ENCODE results near the gene AATK. TPM values are rescaled to one million over a fixed set of nuclear protein-coding genes. Genes with fewer than 3 reads are reported as not detected.
A peak's percentile ranks its signal among the peaks of the same experiment; 100 is the strongest.

AATK gene
- total and polyA plus RNA-seq, 10 of the 15 experiments (the other 5 are each of a cell fraction or from before 2014, with no cell fraction given): 0.04 TPM; not detected in 9

GRCh38 chr17:81102352-81102751 is 63.7 kb downstream of the AATK start:
- Histone ChIP-seq H3K27ac (ENCODE audit: control insufficient read depth, insufficient read depth) (no peak overlapping the region), H3K4me3 (no peak overlapping the region), H4K20me1 (ENCODE audit: control insufficient read depth, insufficient read depth) (no peaks in the 10 kb centered on the region), H3K36me3 (ENCODE audit: control insufficient read depth in 2 of 2, insufficient read depth in 2 of 2, low read length in 1 of 2) (no peaks in the 10 kb centered on the region), H3K27me3 (replicated peaks in 1 of 2; ENCODE audit: control insufficient read depth in 2 of 2, insufficient read depth in 2 of 2, low read length in 1 of 2) (no peaks in the 10 kb centered on the region; a peak in 2 of 4 replicates), H3K9me3 (replicated peaks; ENCODE audit: control insufficient read depth, insufficient read depth, low read length) (no peaks in the 10 kb centered on the region), H3K9ac (ENCODE audit: control insufficient read depth, insufficient read depth, low read length) (no peak overlapping the region), H3K4me2 (ENCODE audit: control insufficient read depth, insufficient read depth) (no peak overlapping the region), H3K79me2 (ENCODE audit: control insufficient read depth, insufficient read depth, low read length) (no peaks in the 10 kb centered on the region), H3K4me1 (ENCODE audit: control insufficient read depth, insufficient read depth, low read length) (no peaks in the 10 kb centered on the region), H2AFZ (ENCODE audit: control insufficient read depth, low read depth, low read length) (no peak overlapping the region)
- POLR2A ChIA-PET: no interaction called here
- RAD21 ChIA-PET (ENCODE audit: unreplicated experiment): interaction anchor here (0.6 to 1.2 kb wide), 2 partner anchors 74 to 81 kb away, joined by 3 to 4 read pairs; no protein-coding TSS in a partner anchor
- no peak for ATAC-seq
- intact Hi-C loops (cut with micrococcal nuclease; ENCODE audit: unreplicated experiment) (loop anchor here (5.0 kb wide), 1 partner anchor 380 kb away; no protein-coding TSS in a partner anchor), in situ Hi-C loops (cut with MboI) (no loop called here)
- BruUV-seq (replicated peaks): no TSS peak
- peak; percentile 62 for TF ChIP-seq ZBTB40 (IDR thresholded peaks at IDR 0.05; ENCODE audit: borderline replicate concordance)
- no peak for TF ChIP-seq CTCF (IDR thresholded peaks at IDR 0.05 in 2 of 3, conservative IDR thresholded peaks at IDR 0.05 in 1 of 3; ENCODE audit: control insufficient read depth in 2 of 3, extremely low read depth in 1 of 3, insufficient read depth in 1 of 3, low read depth in 3 of 3, low read length in 3 of 3)
- TF ChIP-seq HCFC1 (IDR thresholded peaks at IDR 0.05; ENCODE audit: low read length): no peak
- no peak for TF ChIP-seq CREM (IDR thresholded peaks at IDR 0.05; ENCODE audit: low read depth)
- TF ChIP-seq BCL11A (IDR thresholded peaks at IDR 0.05; ENCODE audit: low read depth, low read length): no peak
- TF ChIP-seq HSF1 (IDR thresholded peaks at IDR 0.05; ENCODE audit: low read depth, low read length): no peak
- no peak for FAIRE-seq
- DNase-seq (ENCODE audit: low read depth, low spot score): no peak
- SMC1A ChIA-PET (ENCODE audit: uncharacterized antibody, unreplicated experiment): interaction anchor here (1.2 kb wide), 1 partner anchor 79 kb away, joined by 3 read pairs; no protein-coding TSS in a partner anchor
- WGBS (ENCODE audit: insufficient coverage, insufficient replicate concordance, low lambda C conversion rate, missing lambda C conversion rate): 56% methylated on average over 12 of the region's 12 CpGs
- CTCF ChIA-PET: interaction anchor here (1.0 to 3.5 kb wide), 6 partner anchors 12 to 121 kb away, joined by 3 to 22 read pairs (median 4); partner anchors contain the start of gene CEP131

Data from GM12878 (cell line).